Heart left ventricle (tissue), 13 donors: Measurements from ENCODE around the gene SASS6.

Experiments
- CTCF ChIP-seq, 12 donors: fragments of 200-600 bp; sonication (generic) in 4 of 12; IDR thresholded peaks; one replicate each; pipeline versions ENCODE4 v1.5.0 to v1.8.0; 2018 to 2022; ENCODE audit warnings: antibody characterized with exemption in 12 of 12, mild to moderate bottlenecking in 5 of 12
- POLR2A ChIP-seq, 2 donors: fragments of 450-650 bp; IDR thresholded peaks; one replicate each; pipeline ENCODE4 v1.6.1; 2017; ENCODE audit warnings: antibody characterized with exemption in 2 of 2, mild to moderate bottlenecking in 2 of 2, moderate library complexity in 2 of 2
- donor health status: ischemic (EF 13 %, LVEDD 7.1; RV severe dilation, severe dysfunction).
- donor health status: DM: no; HTN: yes; CAD: no.
- donor health status: DM: no; HTN: no; CAD: no.
- donor health status: ischemic (EF 25% LVEDD 6.9; RV normal size, moderate dysfunction).
- donor health status: ischemic (EF 25% LVEDD 5.7; RV mildly dilated, moderate dysfunction).
- donor health status: ischemic (EF 35%, LVEDD 5.7; RV mildly dilated, moderate dysfunction).
- donor health status: nonischemic (EF 11% LVEDD 7.7; RV severe dilation, severe dysfunction).
- donor health status: DM: yes; HTN: yes; CAD: no.
- donor health status: PGD.
- donor health status: ischemic (EF 29% LVEDD 5.4; RV normal size, mild dysfunction).
- donor health status: nonischemic (EF 23%, LVEDD 6.1; RV moderate dilation, normal function).

- TF ChIP-seq CTCF (IDR thresholded peaks at IDR 0.05) (no peak), POLR2A (IDR thresholded peaks at IDR 0.05) (no peak)
These were observed 31.5 kb upstream of the SASS6 start for GRCh38 chr1:100164216-100164615.
